Stimulated activated CD8-positive, alpha-beta memory T cell treated with anti-CD3 and anti-CD28 coated beads, Interleukin-15, amount 100 ng/mL, for 48 hours (primary cell): ENCODE measurements around the gene AQP5.

ENCODE experiments used
- DNase-seq, 2 donors: peaks; one replicate each; pipeline ENCODE4 v3.0.0-alpha.2; 2020; ENCODE audit warnings: low read depth in 2 of 2

Gene AQP5

DNA sequence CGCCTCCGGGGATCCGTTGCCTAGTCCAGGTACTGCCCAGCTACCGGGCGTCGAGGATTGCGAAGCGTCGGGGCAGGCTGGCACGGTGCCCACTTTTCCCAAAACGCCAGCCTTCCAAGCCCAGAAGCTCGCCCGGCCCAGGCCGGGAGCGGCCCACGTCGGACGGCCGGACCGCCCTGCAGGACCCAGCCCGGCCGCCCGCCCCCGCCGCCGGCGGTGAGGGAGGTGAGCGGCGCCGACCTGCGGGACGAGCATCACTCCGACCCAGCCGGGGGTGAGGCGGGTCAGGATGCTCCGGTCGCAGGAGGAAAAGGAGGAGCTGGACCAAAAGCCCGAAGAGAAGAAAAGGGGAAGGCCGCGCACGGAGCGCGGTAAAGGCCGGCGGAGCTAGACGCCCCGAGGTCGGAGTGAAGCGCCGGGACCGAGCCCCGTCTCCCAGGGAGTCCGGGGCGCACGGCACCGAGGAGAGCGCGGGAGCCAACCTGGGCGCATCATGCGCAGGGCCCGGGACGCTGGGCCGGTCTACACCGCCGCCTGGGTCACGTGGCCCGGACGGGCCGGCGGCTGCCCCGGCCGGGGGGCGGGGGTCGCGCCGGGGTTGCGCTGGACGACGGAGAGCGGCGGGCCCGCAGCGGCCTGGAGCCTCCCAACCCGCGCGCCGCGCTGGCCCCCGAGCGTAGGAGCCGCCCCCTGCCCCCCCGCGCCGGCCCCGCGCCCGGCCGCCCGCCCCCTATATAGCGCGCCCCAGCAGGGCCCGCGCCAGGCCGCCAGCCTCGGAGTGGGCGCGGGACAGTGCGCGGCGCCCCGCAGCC lies at the start of gene AQP5:
Gene AQP5, plus strand, starts transcription at position 762 of the 812 bp plus-strand sequence. CDS start 146 bp downstream, outside the sequence.
- DNase-seq = no peak

DNA sequence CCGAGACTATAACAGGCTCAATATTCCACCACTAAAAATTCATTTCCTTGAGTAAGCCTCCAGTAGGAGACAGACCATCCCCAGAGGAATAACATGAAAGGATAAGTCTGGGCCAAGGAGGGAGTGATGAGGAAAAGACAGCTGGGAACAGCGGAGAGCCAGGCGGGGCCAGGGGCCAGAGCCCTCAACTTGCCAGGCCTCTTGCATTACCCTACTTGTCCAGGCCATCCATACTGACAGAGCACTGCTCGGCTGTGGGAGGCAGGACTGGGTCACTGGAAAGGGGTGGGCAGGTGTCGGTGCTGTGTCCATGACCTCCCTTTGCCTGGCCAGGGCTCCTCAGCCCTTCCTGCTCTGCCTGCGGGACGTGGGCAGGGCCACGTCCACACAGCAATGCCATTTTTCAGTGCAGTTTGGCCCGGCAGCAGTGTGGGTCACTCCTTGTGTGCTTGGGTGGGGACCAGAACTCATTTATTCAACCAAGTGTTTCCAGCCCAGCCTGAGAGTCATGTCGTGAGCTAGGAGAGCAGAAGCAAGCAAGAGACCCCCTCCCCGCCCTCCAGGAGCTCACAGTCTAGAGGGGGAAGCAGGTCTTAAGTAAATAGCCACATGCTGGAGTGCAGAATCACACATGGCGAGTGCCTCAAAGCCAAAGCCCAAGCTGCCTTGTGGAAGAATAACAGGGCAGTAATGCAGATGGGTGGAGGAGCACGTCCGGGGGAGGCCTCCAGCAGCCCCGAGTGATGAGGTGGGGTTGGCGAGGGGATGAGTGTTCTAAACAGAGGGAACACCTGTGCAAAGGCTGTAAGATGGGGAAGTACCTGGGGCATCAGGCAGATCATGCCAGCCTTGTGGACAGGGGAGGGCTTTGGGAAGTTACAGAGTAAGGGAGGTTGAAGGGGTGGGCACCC lies 49.1 kb upstream of the AQP5 start:
- no peak for DNase-seq

DNA sequence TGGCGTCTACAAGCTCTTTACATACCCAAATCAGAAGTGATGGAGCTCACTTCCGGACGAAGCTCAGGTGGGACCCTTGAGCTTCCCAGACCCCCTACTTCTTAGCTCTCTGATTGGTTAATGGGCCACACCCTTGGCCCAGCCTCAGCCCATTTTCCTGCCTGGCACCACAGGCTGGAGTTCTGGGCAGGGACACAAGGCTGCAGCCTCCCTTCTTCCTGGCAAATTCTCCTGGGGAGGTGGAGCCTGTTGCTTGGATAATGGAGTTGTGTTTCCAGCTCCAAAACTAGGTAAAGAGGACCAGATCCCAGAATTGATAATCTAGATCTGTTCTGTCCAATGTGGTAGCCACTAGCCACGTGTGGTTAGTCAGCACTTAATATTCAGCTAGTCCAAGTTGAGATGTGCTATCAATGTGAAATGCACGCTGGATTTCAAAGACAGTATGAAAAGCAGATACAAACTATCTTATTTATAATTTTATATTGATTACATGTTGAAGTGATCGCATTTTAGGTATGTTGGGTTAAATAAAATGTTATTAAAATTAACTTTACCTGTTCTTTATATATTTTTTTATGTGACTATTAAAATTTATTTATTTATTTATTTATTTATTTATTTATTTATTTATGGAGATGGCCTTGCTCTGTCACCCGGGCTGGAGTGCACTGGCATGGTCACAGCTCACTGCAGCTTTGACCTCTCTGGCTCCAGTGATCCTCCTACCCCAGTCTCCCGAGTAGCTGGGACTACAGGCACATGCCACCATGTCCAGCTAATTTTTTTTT lies 45.3 kb upstream of the AQP5 start:
- no peak for DNase-seq

DNA sequence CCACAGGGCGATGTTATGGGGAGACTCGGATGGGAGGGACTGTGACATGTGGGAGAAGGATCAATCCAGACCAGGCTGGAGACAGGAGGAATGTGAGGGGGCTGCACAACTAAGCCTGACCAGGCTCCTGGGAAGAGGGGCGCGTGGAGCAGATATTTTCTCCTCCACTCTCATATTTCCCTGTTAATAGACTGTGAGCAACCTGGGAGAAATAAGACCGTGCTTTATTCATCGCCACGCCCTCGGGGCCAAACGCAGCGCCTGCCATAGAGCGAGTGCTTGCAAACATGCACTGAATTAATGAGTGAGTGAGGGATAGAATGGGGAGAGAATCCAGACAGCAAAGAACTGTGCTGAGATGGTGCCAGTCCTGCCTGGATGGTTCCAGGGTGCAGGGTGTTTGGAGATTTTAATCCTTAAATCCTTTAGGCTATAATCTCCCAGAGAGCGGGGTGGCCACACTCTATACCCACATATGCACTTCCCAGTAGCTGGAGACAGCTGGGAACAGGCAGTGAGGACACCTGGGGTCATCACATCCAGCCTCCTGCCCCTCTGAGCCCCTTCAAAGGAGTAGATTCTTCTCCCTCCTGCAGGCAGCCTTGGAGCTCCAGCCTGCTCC lies 44.4 kb upstream of the AQP5 start:
- DNase-seq = no peak

DNA sequence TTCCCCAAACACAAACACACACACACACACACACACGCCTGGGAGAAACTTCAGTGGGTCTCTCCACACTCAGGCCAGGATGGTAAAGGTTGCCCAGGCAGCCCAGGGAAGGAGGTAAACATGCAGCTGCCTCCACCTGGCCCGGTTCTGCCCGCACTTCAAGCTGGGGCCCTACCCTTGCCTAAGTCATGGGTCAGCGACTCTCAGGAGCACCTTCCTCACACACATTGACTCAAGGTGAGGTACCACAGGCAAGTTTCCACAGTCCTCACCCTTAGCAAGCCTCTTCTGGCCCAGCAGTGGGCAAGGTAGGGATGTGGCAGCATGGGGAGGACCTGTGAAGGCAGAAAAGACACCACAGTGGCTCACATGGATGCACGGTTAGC lies 43.9 kb upstream of the AQP5 start:
- DNase-seq = no peak

DNA sequence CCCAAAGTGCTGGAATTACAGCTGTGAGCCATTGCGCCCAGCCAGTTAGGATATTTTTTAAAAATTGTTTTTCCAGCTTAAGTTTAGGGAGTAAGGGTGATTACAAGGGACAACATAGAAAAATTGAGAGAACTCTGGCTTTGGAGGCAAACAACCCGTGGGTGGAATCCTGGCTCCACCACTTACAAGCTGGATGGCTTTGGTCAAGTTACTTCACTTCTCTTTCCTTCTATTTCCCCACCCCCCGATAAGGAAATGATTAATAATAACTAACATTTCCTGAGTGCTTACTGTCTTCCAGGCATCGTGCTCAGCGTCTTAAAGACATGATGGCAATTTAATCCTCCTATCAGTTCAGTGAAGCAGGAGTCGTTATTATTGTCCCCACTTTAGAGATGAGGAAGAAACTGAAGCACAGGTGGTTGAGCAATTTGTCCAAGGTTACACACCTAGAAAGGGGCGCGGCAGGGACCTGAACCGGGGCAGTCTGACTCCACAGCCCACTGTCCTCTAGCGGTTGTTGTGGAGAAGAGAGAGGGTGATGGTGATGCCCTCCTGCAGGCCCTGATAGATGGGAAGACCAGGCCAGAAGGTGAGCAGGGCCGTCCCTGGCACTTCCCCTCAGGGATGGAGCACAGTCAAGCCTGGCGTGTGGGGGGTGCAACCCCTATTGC lies 41.3 kb upstream of the AQP5 start:
- no peak for DNase-seq

DNA sequence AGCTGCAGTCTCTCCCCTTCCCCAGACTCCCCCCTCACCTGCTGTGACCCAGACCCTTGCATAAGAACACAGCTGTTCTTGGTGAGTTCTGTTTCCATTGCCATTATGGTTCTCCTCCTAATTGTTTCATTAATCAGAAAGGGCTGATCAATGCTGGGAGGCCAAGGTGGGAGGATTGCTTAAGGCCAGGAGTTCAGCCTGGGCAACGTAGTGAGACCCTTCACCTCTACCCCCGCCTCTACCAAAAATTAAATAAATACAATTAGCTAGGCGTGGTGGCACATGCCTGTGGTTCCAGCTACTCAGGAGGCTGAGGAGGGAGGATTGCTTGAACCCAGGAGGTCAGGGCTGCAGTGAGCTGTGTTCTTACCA lies 40.8 kb upstream of the AQP5 start:
- no peak for DNase-seq

DNA sequence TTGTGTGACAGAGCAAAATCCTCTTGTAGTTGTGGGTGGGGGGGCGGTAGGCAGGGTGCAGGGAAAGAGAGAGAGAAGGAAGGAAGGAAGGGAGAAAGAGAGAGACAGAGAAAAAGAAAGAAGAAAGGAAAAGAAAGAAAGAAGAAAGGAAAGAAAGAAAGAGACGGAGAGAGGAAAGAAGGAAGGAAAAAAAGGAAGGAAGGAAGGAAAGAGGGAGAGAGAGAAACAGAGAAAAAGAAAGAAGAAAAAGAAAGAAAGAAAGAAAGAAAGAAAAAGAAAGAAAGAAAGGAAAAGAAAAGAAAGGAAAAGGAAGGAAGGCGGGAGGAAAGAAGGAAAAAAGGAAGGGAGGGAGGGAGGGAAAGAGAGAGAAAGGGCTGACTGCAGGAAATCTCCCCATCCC lies 40.4 kb upstream of the AQP5 start:
- no peak for DNase-seq

DNA sequence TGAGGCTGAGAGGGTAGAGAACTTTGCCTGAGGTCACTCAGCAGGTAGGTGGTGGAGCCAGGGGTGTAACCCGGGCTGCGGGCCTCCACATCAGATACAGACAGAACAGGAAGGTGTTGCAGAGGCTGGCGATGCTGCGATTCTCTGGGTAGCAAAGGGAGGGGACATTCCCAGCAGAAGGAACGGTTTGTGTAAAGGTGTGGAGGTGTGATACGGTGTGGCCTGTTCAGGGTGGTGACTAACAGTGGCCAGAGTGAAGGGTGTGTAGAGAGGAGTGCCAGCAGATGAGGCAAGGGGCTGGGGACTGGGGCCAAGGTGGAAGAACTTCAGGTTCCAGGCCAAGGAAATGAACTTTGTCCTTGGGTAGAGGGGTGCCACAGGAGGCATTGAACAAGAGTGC lies 39.7 kb upstream of the AQP5 start:
- DNase-seq = no peak

DNA sequence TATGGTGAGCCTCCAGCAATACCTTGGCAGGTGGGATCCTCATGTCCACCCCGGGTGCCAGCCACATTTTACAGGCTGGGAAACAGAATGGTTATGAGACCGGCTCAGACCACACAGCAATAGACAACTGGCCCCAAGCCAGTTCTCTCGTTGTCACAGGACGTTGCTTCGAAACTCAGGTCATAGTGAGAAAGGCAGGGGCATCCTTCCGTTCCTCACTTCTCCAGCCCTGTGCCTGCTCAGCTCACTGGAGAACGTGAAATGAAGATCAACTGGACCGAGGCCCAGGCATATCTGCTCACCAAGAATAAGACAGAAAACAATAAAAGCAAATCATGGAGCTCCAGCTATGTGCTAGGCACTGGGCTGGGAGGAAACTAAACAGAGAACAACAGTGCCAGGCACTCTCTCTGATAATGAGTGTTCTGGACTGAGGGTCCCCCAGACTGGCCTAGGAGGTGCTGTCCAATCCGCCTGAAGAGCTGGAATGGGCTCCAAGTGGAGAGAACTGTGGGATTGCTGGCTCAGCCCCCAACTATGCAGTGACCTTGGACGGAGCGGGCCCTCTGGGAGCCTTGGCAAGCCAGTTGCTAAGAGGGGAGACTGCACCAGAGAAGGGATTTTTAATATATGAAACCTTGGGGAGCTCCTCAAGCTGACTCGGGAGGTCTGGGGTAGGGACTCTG lies 39.2 kb upstream of the AQP5 start:
- DNase-seq = no peak

DNA sequence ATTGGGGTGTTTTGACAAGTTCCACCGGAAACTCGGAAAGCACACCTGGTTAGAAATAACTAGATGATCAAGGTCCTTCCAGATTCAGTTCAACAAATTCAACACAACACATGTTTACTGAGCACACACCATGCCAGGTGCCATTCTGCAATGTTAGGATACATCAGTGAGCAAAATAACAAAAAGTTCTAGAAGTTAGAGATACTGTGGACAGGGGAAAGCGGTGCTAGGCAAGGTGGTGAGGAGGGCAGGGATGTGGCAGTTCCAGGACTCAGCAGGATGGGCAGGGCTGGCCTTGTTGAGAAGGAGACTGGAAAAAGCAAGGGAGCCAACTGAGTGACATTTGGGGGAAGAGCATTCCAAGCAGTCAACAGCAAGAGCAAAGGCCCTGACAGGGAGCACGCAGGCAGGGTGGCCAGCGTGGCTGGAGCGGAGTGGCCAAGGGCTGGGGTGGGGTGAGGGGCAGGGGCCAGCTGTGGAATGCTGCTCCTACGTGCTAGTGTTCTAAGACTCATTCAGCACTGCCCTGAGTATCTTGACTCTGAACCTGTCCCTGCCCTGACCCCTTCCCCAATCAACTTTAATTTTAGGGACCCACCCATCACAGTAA lies 38.5 kb upstream of the AQP5 start:
- DNase-seq = no peak

DNA sequence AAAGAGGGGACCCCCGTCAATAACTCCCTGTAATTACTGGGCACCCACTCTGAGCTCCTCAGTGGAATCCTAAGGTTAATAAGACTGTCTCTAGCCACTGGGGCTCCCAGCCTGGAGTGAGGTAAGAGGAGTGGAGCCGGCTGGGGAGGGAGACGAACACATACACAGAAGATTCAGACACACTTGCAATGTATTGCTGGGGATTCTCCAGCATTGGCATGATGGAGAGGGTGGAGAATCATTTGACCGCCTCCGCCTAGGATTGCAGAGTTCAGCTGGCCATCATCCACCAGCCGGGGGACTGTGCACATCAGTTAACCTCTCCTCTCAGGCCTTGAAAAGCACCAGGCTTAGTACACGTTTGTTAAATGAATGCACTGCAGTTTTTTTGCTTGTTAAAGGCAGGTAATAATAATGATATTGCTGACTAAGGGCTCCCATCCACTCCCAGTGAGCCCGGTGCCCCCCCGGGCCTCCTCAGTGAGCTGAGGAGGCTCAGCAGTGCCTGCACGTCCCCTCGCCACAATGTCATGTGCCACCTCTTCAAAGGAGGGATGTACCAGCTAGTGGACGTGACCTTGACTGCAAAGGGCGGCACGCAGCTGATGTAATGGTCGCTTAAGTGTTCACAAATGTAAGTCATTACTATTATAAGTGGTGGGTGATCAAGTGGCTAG lies 37.7 kb upstream of the AQP5 start:
- no peak for DNase-seq

DNA sequence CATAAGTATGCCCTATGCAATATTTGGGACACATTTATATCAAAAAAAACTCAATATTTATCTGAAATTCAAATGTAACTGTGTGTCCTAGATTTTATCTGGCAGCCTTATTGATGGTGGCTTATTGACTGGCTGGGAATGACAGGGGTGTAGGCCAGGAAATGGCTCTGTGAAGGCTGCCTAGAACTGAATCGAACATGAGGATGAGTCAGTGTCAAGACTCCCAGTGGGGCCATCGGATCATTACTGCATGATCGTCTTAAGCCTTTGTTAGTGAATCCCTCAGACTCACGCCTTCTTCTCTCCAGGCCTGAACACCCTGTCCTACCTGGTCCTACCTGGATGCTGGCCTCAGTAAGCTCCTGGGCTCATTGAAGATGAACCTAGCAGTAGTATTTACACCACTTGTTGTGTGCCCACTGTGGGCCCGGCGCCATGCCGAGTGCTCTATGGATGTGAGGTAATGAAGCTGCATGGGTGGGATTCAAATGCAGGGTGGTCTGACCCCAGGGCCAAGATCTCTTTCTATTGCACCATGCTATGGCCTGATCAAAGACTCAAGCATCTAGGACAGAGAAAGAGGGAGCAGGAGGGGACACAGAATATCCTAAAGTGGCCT lies 36.9 kb upstream of the AQP5 start:
- no peak for DNase-seq

DNA sequence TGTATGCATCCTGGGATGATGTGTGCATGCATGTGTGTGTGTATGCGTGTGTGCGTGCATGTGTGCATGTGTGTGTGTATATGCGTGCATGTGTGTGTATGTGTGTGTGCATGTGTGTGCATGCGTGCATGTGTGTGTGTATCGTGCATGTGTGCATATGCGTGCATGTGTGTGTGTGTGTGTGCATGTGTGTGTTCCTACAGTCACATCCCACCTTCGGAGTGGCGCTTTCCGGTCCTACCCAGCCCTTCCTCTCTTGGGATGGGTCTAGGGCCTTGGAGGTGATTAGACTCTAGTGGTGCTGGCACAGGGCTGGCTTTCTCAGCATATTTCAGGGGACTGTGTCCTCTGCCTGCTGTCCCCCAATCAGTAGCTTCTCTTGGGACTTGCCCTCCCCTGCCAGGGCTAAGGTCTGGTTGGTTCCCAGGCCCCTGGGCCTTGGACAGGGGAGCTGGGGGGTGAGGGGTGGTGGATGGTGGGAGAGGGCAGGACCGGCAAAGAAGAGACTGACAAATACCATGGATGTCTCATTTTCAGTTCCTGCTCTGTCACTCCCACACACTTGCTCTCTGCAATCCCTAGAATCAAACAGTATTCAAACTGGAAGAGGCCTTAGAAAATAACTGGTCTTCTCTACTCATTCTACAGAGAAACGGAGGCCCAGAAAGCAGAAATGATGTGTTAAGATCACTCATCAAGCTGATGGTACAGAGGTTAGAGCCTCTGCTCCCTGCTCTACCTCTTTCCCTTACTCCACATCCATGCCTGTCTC lies 36.1 kb upstream of the AQP5 start:
- DNase-seq = no peak

DNA sequence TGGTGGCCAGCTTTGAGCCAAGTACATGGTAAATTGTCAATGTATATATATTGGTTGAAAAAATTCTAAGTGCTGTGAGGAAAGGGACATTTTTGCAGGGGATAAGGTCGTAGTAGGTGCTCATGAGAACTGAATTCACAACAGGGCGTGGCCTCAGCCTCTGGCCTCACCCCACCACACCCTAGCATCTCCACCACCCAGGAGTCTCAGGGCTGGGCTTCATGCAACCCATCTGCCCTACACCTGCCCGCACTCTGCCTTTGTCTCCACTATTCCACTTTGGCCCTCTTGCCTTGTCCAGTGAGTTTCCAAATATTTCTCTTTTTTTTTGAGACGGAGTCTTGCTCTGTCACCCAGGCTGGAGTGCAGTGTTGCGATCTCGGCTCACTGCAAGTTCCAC lies 33.2 kb upstream of the AQP5 start:
- DNase-seq = no peak

DNA sequence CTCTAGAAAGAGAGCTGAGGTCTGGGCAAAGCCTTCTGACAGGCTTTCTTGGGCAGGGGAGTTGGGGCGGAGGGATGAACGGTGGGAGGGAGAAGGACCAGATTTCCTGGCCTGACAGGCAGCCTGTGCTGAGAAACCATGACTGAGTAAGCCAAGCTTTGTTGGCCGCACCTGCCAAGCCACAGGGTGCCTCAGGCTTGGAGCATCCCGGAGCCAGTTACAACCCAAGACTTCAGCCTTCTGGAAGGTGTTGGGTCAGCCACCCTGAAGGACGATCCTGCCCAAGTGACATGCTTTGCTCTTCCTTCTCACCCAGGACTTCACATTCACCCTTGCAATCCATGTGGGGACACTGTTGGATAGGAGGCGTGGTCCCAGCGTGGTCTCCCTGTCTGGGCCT lies 32.1 kb upstream of the AQP5 start:
- no peak for DNase-seq

DNA sequence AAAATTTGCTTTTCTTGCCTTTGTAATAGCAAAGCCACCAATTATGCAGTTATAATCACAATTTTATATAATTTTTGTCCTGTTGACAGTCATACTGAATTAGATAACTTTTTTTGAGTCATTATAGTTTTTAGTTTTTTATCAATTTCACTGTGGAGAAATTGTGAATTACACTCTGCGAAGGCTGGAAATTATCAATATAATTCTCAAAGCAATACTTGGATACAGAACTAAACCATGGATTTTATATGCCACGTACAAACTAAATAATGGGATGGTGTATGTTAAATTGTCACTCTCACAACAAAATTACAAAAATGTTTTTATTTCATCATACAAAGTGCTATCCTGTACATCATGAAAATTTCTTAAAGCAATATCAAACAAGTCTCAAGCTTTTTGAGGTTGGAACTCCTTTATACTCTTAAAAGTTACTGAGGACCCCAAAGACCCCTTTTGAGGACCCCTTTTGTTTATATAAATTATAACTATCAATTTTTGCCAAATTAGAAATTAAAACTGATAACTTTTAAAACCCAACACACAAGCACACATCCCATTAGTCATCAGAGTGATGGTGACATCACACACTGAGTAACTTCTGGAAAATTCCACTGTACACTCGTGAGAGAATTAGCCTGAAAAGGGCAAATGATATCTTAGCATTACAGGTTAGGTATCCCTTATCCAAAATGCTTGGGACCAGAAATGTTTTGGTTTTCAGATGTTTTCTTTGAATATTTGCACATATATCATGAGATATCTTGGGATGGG lies 31.0 kb upstream of the AQP5 start:
- DNase-seq = no peak

DNA sequence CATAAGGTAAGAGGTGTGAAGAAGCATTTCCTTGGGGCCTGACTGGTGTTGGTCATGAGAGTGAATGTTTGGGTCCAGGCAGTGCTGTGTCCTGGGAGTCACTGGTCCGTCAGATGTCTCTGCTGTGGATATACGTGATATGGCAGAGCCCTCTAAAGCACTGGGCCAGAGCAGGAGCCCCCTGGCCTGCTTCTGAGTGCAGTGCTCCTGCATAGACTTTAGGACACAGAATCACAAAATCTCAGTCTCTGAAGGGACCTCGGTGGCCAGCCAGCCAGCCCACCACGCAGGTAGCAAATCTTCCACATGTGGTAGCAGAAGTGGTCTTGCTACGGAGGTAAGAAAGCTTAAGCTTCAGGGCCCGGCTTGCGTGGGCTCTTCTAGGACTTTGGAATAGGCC lies 29.6 kb upstream of the AQP5 start:
- DNase-seq = no peak
